Measurements from ENCODE around the gene PIK3R6.
A peak's percentile ranks its signal among the peaks of the same experiment; 100 is the strongest.

Gene PIK3R6

GRCh38 chr17:8894673-8895578 lies 27.5 kb upstream of the PIK3R6 start:
- peak; percentile 75 for DNase-seq (ENCODE audit: low read depth)

GRCh38 chr17:8894202-8894671 lies 26.8 kb upstream of the PIK3R6 start:
- no peak for DNase-seq (ENCODE audit: low read depth)

- DNase-seq (ENCODE audit: low read depth) = no peak
Observed at GRCh38 chr17:8893621-8894201, 26.2 kb upstream of the PIK3R6 start.

GRCh38 chr17:8893059-8893458 lies 25.6 kb upstream of the PIK3R6 start:
- DNase-seq (ENCODE audit: low read depth) = no peak

- peak; percentile 19 for DNase-seq (ENCODE audit: low read depth)
Observed at GRCh38 chr17:8892338-8892690, 24.8 kb upstream of the PIK3R6 start.

GRCh38 chr17:8890671-8891070 lies 23.2 kb upstream of the PIK3R6 start:
- DNase-seq (ENCODE audit: low read depth) = no peak

- no peak for DNase-seq (ENCODE audit: low read depth)
Observed at GRCh38 chr17:8889458-8890210, 22.2 kb upstream of the PIK3R6 start.

- DNase-seq (ENCODE audit: low read depth) = no peak
Observed at GRCh38 chr17:8888704-8889302, 21.3 kb upstream of the PIK3R6 start.

- peak; percentile 71 for DNase-seq (ENCODE audit: low read depth)
Observed at GRCh38 chr17:8887834-8888703, 20.6 kb upstream of the PIK3R6 start.

- DNase-seq (ENCODE audit: low read depth) = no peak
Observed at GRCh38 chr17:8887301-8887700, 19.8 kb upstream of the PIK3R6 start.

- DNase-seq (ENCODE audit: low read depth) = no peak
Observed at GRCh38 chr17:8885967-8886684, 18.7 kb upstream of the PIK3R6 start.

- DNase-seq (ENCODE audit: low read depth) = peak; percentile 23
Observed at GRCh38 chr17:8885163-8885966, 17.9 kb upstream of the PIK3R6 start.

GRCh38 chr17:8884336-8884990 lies 17.0 kb upstream of the PIK3R6 start:
- DNase-seq (ENCODE audit: low read depth) = no peak

GRCh38 chr17:8883353-8883752 lies 15.9 kb upstream of the PIK3R6 start:
- no peak for DNase-seq (ENCODE audit: low read depth)

GRCh38 chr17:8881606-8882005 lies 14.1 kb upstream of the PIK3R6 start:
- no peak for DNase-seq (ENCODE audit: low read depth)

GRCh38 chr17:8880466-8880865 lies 13.0 kb upstream of the PIK3R6 start:
- DNase-seq (ENCODE audit: low read depth) = no peak

- no peak for DNase-seq (ENCODE audit: low read depth)
Observed at GRCh38 chr17:8879410-8879809, 11.9 kb upstream of the PIK3R6 start.

- no peak for DNase-seq (ENCODE audit: low read depth)
Observed at GRCh38 chr17:8877984-8878383, 10.5 kb upstream of the PIK3R6 start.

GRCh38 chr17:8875957-8876356 lies 8.5 kb upstream of the PIK3R6 start:
- peak; percentile 67 for DNase-seq (ENCODE audit: low read depth)
